KOPT-K1 (cell line): Measurements from ENCODE around the gene PCIF1.
A peak's percentile ranks its signal among the peaks of the same experiment; 100 is the strongest.
"Not testable (repeated sequence)": the region's sequence is repeated elsewhere in the genome, so short reads cannot be mapped to it uniquely, and the experiment has no call there.

Experiments
- H3K27ac ChIP-seq: fragments of 200-600 bp; sonication (generic); 2 replicates; pipeline ENCODE4 v1.5.1; 2016; ENCODE audit warnings: antibody characterized with exemption, mild to moderate bottlenecking, low read depth, low read length; ENCODE audit not compliant: poor library complexity, severe bottlenecking
- H3K36me3 ChIP-seq: fragments of 200-600 bp; sonication (generic); 2 replicates; pipeline ENCODE4 v1.5.1; 2017; ENCODE audit warnings: antibody characterized with exemption, mild to moderate bottlenecking, low read length, moderate library complexity; ENCODE audit not compliant: insufficient read depth
- H3K9me3 ChIP-seq: fragments of 200-600 bp; sonication (generic); 2 replicates; pipeline ENCODE4 v1.5.1; 2017; ENCODE audit warnings: antibody characterized with exemption, low read length, mild to moderate bottlenecking; ENCODE audit not compliant: insufficient read depth, poor library complexity, severe bottlenecking

The PCIF1 gene

GRCh38 chr20:45946149-45946970, 11.9 kb downstream of the PCIF1 start:
- no peak overlapping the region for H3K27ac ChIP-seq
- H3K36me3 ChIP-seq, result peaks cover 97% of the 10 kb centered on the region
- no peaks in the 10 kb centered on the region for H3K9me3 ChIP-seq

- Histone ChIP-seq H3K27ac (no peak overlapping the region), H3K36me3 (peaks cover 100% of the 10 kb centered on the region), H3K9me3 (no peaks in the 10 kb centered on the region)
These were observed 12.8 kb downstream of the PCIF1 start for GRCh38 chr20:45947110-45947866.

- H3K9me3 ChIP-seq, result no peaks in the 10 kb centered on the region
- no peak overlapping the region for H3K27ac ChIP-seq
- peaks cover 100% of the 10 kb centered on the region for H3K36me3 ChIP-seq
These were observed 13.8 kb downstream of the PCIF1 start for GRCh38 chr20:45948261-45948733.

GRCh38 chr20:45948742-45949541, 14.5 kb downstream of the PCIF1 start:
- Histone ChIP-seq H3K9me3 (no peaks in the 10 kb centered on the region), H3K27ac (no peak overlapping the region), H3K36me3 (peaks cover 100% of the 10 kb centered on the region)

- Histone ChIP-seq H3K36me3 (peaks cover 100% of the 10 kb centered on the region), H3K27ac (no peak overlapping the region), H3K9me3 (no peaks in the 10 kb centered on the region)
These were observed 15.3 kb downstream of the PCIF1 start for GRCh38 chr20:45949542-45950329.

- Histone ChIP-seq H3K27ac (no peak overlapping the region), H3K9me3 (no peaks in the 10 kb centered on the region), H3K36me3 (peaks cover 98% of the 10 kb centered on the region)
These were observed 15.8 kb downstream of the PCIF1 start for GRCh38 chr20:45950330-45950646.

GRCh38 chr20:45951925-45952834, 17.7 kb downstream of the PCIF1 start:
- H3K27ac ChIP-seq, result peak overlapping the region; percentile 18
- peaks cover 98% of the 10 kb centered on the region for H3K36me3 ChIP-seq
- no peaks in the 10 kb centered on the region for H3K9me3 ChIP-seq

- H3K9me3 ChIP-seq, result no peaks in the 10 kb centered on the region
- peaks cover 98% of the 10 kb centered on the region for H3K36me3 ChIP-seq
- no peak overlapping the region for H3K27ac ChIP-seq
These were observed 18.4 kb downstream of the PCIF1 start for GRCh38 chr20:45952861-45953260.

GRCh38 chr20:45953672-45954071, 19.2 kb downstream of the PCIF1 start:
- Histone ChIP-seq H3K27ac (no peak overlapping the region), H3K9me3 (no peaks in the 10 kb centered on the region), H3K36me3 (peaks cover 98% of the 10 kb centered on the region)

GRCh38 chr20:45956326-45956725, 21.8 kb downstream of the PCIF1 start:
- peaks cover 98% of the 10 kb centered on the region for H3K36me3 ChIP-seq
- H3K9me3 ChIP-seq, H3K27ac ChIP-seq: not testable (repeated sequence)

- Histone ChIP-seq H3K36me3 (peaks cover 98% of the 10 kb centered on the region), H3K27ac (no peak overlapping the region), H3K9me3 (no peaks in the 10 kb centered on the region)
These were observed 22.8 kb downstream of the PCIF1 start for GRCh38 chr20:45957021-45957941.

GRCh38 chr20:45958593-45958992, 24.1 kb downstream of the PCIF1 start:
- peaks cover 98% of the 10 kb centered on the region for H3K36me3 ChIP-seq

GRCh38 chr20:45959126-45959525, 24.6 kb downstream of the PCIF1 start:
- Histone ChIP-seq H3K27ac (no peak overlapping the region), H3K9me3 (no peaks in the 10 kb centered on the region), H3K36me3 (peaks cover 98% of the 10 kb centered on the region)

More at GRCh38 chr20:45958593-45958992, 24.1 kb downstream of the PCIF1 start:
- Histone ChIP-seq H3K27ac (no peak overlapping the region), H3K9me3 (no peaks in the 10 kb centered on the region)
